Neutrophil (primary cell): ENCODE results near the gene SH2B2.

Experiments
- H3K27ac ChIP-seq: fragments of 200-600 bp; sonication (generic); 2 replicates; pipeline ENCODE4 v1.5.1; 2016; ENCODE audit warnings: mild to moderate bottlenecking, moderate library complexity
- H3K27me3 ChIP-seq: fragments of 200-600 bp; sonication (generic); 2 replicates; pipeline ENCODE4 v1.6.0; 2016; ENCODE audit warnings: mild to moderate bottlenecking
- H3K36me3 ChIP-seq: fragments of 200-600 bp; sonication (generic); 2 replicates; pipeline ENCODE4 v1.5.1; 2017
- H3K4me1 ChIP-seq, 2 experiments: fragments of 200-600 bp in 1 of 2; sonication (generic) in 1 of 2; 1 replicate in 1 of 2; 2 replicates in 1 of 2; pipeline versions ENCODE4 v1.5.1 to v1.6.1; 2013 to 2016; ENCODE audit warnings: low read depth in 1 of 2, low read length in 1 of 2, mild to moderate bottlenecking in 1 of 2, moderate library complexity in 1 of 2; ENCODE audit not compliant: control insufficient read depth in 1 of 2, insufficient read depth in 1 of 2
- H3K4me3 ChIP-seq, 2 experiments: fragments of 200-600 bp in 1 of 2; sonication (generic) in 1 of 2; 1 replicate in 1 of 2; 2 replicates in 1 of 2; pipeline ENCODE4 v1.5.1; 2013 to 2016; ENCODE audit warnings: low read depth in 1 of 2, low read length in 1 of 2, mild to moderate bottlenecking in 1 of 2, moderate library complexity in 1 of 2
- H3K9me3 ChIP-seq: fragments of 200-600 bp; sonication (generic); 2 replicates; pipeline ENCODE4 v1.5.1; 2016
- CTCF ChIP-seq: fragments of 200-600 bp; sonication (generic); IDR thresholded peaks from 2 replicates; pipeline ENCODE4 v1.5.1; 2016; ENCODE audit warnings: antibody characterized with exemption

The SH2B2 gene

DNA sequence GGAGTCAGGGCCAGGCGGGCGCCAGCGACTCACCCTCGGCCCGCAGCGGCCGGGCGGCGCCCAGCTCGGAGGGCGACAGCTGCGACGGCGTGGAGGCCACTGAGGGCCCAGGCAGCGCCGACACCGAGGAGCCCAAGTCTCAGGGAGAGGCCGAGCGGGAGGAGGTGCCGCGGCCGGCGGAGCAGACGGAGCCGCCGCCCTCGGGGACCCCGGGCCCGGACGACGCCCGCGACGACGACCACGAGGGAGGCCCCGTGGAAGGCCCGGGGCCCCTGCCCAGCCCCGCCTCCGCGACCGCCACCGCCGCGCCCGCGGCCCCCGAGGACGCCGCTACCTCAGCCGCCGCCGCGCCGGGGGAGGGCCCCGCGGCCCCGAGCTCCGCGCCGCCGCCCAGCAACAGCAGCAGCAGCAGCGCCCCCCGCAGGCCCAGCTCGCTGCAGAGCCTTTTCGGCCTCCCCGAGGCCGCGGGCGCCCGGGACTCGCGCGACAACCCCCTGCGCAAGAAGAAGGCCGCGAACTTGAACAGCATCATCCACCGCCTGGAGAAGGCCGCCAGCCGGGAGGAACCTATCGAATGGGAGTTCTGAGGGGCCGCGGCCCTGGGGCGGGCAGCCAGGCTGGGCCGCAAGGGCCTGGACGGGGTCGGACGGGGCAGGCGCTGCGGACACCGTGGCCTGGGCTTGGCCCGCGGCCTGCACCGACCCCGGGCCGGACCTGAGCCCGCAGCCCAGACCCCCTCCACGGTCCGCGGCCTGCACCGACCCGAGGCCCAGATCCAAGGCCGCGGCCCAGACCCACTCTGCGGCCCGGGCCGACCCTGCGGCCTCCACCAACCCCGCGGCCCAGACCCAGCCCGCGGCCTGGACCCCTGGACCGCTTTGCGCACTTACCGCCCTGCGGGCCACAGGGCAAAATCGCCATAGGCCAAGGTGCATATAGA, 37.9 kb upstream of the SH2B2 start:
- Histone ChIP-seq H3K9me3 (no peaks in the 10 kb centered on the region), H3K36me3 (peaks cover 61% of the 10 kb centered on the region), H3K27ac (no peak overlapping the region), H3K4me1 (no peaks in the 10 kb centered on the region), H3K27me3 (no peaks in the 10 kb centered on the region), H3K4me3 (no peak overlapping the region)
- no peak for TF ChIP-seq CTCF

DNA sequence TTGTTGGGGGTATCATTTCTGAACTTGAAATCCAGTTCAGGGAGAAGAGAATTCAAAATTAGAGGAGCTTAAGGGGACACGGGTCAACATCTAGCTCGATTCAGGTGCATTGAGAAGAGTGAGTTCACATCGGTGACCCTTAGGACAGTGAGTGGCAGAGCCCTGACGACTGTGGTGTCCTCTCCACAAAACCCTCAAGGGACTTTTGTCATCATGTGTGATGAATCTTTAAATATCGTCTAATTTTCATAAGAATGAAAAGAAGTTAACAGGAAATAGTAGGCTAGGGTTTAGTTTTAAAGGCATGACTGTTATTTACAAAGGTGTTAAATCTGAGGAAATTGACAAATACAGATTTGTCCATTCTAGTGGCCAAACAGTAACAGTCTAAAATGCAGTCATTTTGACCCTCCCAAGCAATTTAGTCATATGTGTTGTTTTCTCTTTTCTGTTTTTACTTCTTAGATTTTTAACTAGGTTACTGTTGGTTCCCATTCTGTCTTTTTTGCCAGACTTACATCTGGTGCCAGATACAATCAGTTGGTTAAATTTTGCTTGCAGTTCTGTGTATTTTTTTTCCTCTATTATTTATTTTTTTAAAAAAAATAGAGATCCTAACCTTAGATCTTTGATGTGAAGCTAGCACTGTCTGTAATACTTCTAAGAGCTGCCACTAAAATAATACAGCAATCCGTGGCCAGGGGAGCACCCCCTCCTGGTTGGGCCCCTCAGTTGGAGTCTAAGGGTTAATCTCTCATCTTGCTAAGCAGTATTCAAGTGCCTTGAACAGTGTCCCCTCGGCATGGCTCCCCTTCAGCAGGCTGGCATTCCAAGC, 34.9 kb upstream of the SH2B2 start:
- Histone ChIP-seq H3K27ac (no peak overlapping the region), H3K9me3 (no peaks in the 10 kb centered on the region), H3K36me3 (peaks cover 44% of the 10 kb centered on the region), H3K27me3 (no peaks in the 10 kb centered on the region), H3K4me1 (no peaks in the 10 kb centered on the region), H3K4me3 (no peak overlapping the region)
- no peak for TF ChIP-seq CTCF

DNA sequence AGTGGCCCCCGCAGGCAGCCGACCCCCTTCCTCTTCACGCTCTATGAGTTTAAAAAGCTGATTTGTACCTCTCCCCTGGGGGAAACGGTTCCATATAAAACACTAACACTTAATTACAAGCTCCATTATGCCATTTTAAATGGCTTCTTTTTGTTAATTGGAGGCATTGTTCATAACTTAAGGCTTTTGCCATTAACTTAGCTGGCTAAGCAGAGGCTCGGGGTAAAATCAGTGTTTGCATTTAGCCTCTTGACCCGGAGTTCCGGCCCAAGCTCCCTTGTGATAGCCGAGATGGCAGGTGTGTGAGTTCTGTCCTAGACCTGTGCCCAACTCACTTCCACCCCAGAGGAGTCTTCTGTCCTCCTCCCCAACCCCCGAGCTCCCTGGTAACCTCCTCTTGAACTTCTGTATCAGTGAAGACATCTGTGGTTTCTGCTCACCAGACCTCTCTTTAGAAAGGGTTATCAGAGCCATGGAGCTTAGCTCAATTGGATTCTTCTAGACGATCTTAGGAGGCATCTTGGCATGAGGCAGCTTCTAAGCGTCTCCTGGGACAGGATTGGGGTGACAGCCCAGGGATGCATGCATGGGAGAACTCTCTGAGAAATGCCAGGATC, 34.2 kb upstream of the SH2B2 start:
- H3K36me3 ChIP-seq, result peaks cover 42% of the 10 kb centered on the region
- H3K9me3 ChIP-seq, result no peaks in the 10 kb centered on the region
- H3K4me3 ChIP-seq, result no peak overlapping the region
- no peaks in the 10 kb centered on the region for H3K4me1 ChIP-seq
- H3K27ac ChIP-seq, result no peak overlapping the region
- H3K27me3 ChIP-seq, result no peaks in the 10 kb centered on the region
- no peak for TF ChIP-seq CTCF

DNA sequence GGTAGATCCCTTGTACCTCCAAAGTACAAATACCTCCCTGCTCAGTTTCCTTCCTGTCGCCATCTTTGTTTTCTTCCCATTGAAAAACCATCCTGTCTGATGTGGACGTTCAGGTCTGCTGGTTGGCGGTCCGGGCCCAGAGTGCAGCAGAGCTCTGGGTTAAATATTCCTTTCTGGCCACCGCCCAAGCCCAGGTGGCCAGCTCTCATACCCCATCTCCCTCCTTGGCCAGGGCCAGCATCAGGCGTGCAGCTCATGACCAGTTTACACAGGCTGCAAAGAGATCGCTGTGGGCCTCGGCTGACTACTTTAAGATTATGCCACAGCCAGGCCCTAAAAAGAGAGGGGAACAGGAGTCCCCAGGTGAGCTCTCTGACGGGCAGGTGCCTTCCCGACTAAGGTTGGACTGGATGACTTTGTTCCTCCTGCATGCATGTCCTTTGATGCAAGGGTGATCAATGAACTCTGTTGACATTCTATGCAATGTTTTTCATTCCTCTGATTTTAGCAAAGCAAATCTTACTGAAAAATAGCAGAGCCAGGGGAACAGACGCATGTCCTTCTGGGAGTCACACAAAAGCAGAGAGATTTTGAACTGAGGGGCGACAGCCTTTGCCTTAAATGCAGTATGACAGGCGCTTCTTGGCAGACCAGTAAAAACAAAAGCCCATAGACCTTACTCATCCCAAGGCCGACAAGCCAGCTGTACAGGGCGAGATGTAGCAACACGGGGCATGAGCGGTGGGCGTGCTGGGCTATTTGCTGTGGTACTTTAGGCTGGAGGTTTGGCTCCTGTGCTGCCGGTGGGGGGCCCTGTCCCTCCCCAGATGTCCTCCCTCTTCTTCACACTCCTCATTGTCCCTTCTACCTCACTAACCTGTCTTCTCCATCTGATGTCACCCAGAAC, 33.3 kb upstream of the SH2B2 start:
- Histone ChIP-seq H3K27me3 (no peaks in the 10 kb centered on the region), H3K4me3 (no peak overlapping the region), H3K27ac (no peak overlapping the region), H3K4me1 (no peaks in the 10 kb centered on the region), H3K36me3 (peaks cover 35% of the 10 kb centered on the region), H3K9me3 (no peaks in the 10 kb centered on the region)
- no peak for TF ChIP-seq CTCF

DNA sequence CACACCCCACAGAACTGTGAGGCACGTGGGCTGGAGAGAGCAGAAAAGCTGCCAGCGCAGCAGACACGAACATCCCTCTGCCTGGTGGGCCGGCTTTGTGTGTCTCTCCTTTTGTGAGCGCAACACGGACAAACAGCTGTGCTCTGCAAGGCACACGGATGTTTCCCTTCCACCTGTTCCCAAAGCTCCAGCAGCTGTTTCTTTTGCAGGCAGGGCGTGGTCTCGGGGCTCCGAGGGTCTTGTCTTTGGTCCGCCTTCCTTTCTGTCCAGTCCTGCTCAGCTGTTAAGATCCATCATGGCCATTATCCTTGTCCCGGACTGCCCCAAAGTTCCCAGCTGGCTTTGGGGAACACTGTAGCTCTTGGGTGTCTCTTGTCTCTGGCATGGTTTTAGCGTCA, 32.7 kb upstream of the SH2B2 start:
- H3K4me3 ChIP-seq, result no peak overlapping the region
- no peak overlapping the region for H3K27ac ChIP-seq
- no peaks in the 10 kb centered on the region for H3K4me1 ChIP-seq
- TF ChIP-seq CTCF, result no peak
- no peaks in the 10 kb centered on the region for H3K27me3 ChIP-seq
- H3K36me3 ChIP-seq, result peaks cover 31% of the 10 kb centered on the region
- H3K9me3 ChIP-seq, result no peaks in the 10 kb centered on the region
